GM23248 (cell line): ENCODE measurements around the gene SNX24. TPM values are rescaled to one million over a fixed set of nuclear protein-coding genes. Genes with fewer than 3 reads are reported as not detected.
A peak's percentile ranks its signal among the peaks of the same experiment; 100 is the strongest.
"Not testable (repeated sequence)": the region's sequence is repeated elsewhere in the genome, so short reads cannot be mapped to it uniquely, and the experiment has no call there.

Source experiments
- DNase-seq: peaks from one replicate; pipeline ENCODE4 v3.0.0-alpha.2; 2015
- H2AFZ ChIP-seq: fragments of 200-600 bp; sonication (generic); 2 replicates; pipeline ENCODE4 v1.6.1; 2016; ENCODE audit warnings: antibody characterized with exemption
- H3F3A ChIP-seq: fragments of 200-600 bp; sonication (generic); 2 replicates; pipeline ENCODE4 v1.6.1; 2016; ENCODE audit warnings: mild to moderate bottlenecking, antibody characterized with exemption, mixed run types; ENCODE audit not compliant: insufficient read depth
- H3K27ac ChIP-seq: fragments of 200-600 bp; sonication (generic); 2 replicates; pipeline ENCODE4 v1.5.1; 2016; ENCODE audit warnings: mild to moderate bottlenecking
- H3K27me3 ChIP-seq: fragments of 200-600 bp; sonication (generic); replicated peaks from 2 replicates; pipeline ENCODE4 v1.6.1; 2016; ENCODE audit warnings: mild to moderate bottlenecking; ENCODE audit not compliant: insufficient read depth
- H3K36me3 ChIP-seq: fragments of 200-600 bp; sonication (generic); 2 replicates; pipeline ENCODE4 v1.6.1; 2016; ENCODE audit warnings: low read depth, mild to moderate bottlenecking
- H3K4me1 ChIP-seq: fragments of 200-600 bp; sonication (generic); 2 replicates; pipeline ENCODE4 v1.6.1; 2016; ENCODE audit warnings: mild to moderate bottlenecking; ENCODE audit not compliant: insufficient read depth
- H3K4me2 ChIP-seq: fragments of 200-600 bp; sonication (generic); one replicate; pipeline ENCODE4 v1.6.1; 2016; ENCODE audit warnings: mild to moderate bottlenecking; ENCODE audit not compliant: unreplicated experiment
- H3K4me3 ChIP-seq: fragments of 200-600 bp; sonication (generic); 2 replicates; pipeline ENCODE4 v1.5.1; 2016; ENCODE audit warnings: mild to moderate bottlenecking
- H3K79me2 ChIP-seq: fragments of 200-600 bp; sonication (generic); 2 replicates; pipeline ENCODE4 v1.6.1; 2016; ENCODE audit warnings: mild to moderate bottlenecking; ENCODE audit not compliant: insufficient read depth
- H3K9ac ChIP-seq: fragments of 200-600 bp; sonication (generic); 2 replicates; pipeline ENCODE4 v1.6.1; 2016; ENCODE audit warnings: mild to moderate bottlenecking
- H3K9me2 ChIP-seq: fragments of 200-600 bp; sonication (generic); 2 replicates; pipeline ENCODE4 v1.6.1; 2016; ENCODE audit warnings: mixed run types, mild to moderate bottlenecking, moderate library complexity; ENCODE audit not compliant: insufficient read depth
- H3K9me3 ChIP-seq: fragments of 200-600 bp; sonication (generic); one replicate; pipeline ENCODE4 v1.6.1; 2017; ENCODE audit warnings: low read depth
- H4K20me1 ChIP-seq: fragments of 200-600 bp; sonication (generic); 2 replicates; pipeline ENCODE4 v1.6.0; 2016; ENCODE audit not compliant: insufficient read depth
- EZH2 ChIP-seq: fragments of 200-600 bp; sonication (generic); IDR thresholded peaks from 2 replicates; pipeline ENCODE4 v1.6.1; 2018; ENCODE audit warnings: antibody characterized with exemption, mild to moderate bottlenecking; ENCODE audit not compliant: insufficient read depth, poor library complexity, severe bottlenecking
- EZH2phosphoT487 ChIP-seq: fragments of 200-600 bp; sonication (generic); IDR thresholded peaks from 2 replicates; pipeline ENCODE4 v1.6.1; 2018; ENCODE audit warnings: antibody characterized with exemption, moderate library complexity, mild to moderate bottlenecking, low read depth; ENCODE audit not compliant: insufficient read depth
- WGBS, 2 experiments: methylation state at CpG; one replicate each; pipeline ENCODE4 v1.1.6; 2015 to 2017; ENCODE audit warnings: low lambda C conversion rate in 2 of 2, low coverage in 1 of 2; ENCODE audit errors: missing lambda C conversion rate in 2 of 2; 5-methylcytosine and 5-hydroxymethylcytosine counted together
- in situ Hi-C: fragments of 300-500 bp; cut with MboI; formaldehyde crosslinking; loops from 2 replicates; pipeline ENCODE4 v1.15.0; 2020
- polyA plus RNA-seq: library from polyadenylated mRNA; unstranded; fragments of >200 nt; fragmentation: Nextera tagmentation; extraction: Ambion mirVana; gene quantifications from 2 replicates; pipeline ENCODE4 v1.2.1, GENCODE V29; 2016
- total RNA-seq: library from RNA; depleted of rRNA; stranded (reverse); fragments of >200 nt; shearing (Covaris generic); gene quantifications from 2 replicates; pipeline ENCODE4 v1.2.3, GENCODE V29; 2014

SNX24 gene
- total and polyA plus RNA-seq, 2 experiments from 2014 or later: 20.8 to 29.4 TPM

DNA sequence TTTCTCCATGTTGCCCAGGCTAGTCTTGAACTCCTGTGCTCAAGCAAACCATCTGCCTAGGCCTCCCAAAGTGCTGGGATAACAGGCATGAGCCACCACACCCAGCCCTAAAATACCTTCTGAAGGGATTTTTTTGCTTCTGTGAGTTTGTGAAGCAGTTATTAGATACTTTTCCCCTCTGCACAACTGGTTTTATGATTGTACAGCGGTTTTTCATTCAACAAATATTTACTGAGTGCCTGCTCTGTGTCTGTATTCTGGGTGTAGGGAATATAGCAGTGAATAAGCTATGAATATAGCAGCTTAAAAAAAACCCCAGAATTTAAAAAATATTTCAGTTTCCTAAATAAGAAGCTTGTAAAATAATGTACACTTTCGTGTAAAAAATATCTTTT, 2.3 kb downstream of the SNX24 start:
- Histone ChIP-seq H3K4me3 (0 out of 2 replicates have a peak overlapping the region, but pooled peaks have one; percentile 76), H3K9me3 (no peaks in the 10 kb centered on the region), H3K9ac (no peak overlapping the region), H4K20me1 (no peaks in the 10 kb centered on the region), H3K27ac (no peak overlapping the region), H3K27me3 (no peaks in the 10 kb centered on the region), H3F3A (peaks cover 20% of the 10 kb centered on the region), H3K9me2 (no peaks in the 10 kb centered on the region), H3K4me2 (peak overlapping the region; percentile 87), H3K36me3 (no peaks in the 10 kb centered on the region), H2AFZ (no peak overlapping the region), H3K4me1 (peaks cover 35% of the 10 kb centered on the region), H3K79me2 (peaks cover 63% of the 10 kb centered on the region)
- no peak for DNase-seq
- WGBS, 2 experiments: 95 to 98% methylated on average over 2 of the region's 2 CpGs
- in situ Hi-C loops: no loop called here
- TF ChIP-seq EZH2: no peak
- no peak for TF ChIP-seq EZH2phosphoT487

DNA sequence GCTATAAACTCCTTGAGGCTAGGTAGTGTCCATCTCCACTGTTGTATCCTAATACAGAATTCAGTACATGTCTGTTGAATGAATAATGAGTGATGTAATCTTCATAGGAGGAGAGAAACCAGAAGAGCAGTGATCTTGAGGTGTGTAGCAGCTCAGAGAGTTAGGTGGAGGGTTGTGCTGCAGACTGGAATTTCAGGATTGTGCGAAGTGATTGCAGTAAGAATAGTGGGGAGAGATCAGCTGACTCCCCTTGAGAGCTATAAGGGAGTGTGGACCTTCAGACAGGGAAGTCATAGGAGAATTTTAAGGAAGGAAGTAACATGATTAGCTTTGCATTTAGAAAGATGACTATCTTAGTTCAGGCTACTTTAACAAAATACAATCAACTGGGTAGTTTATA, 4.4 kb downstream of the SNX24 start:
- Histone ChIP-seq H3K9me2 (no peaks in the 10 kb centered on the region), H3K4me2 (no peak overlapping the region), H3K9me3 (no peaks in the 10 kb centered on the region), H3K79me2 (peaks cover 82% of the 10 kb centered on the region), H3K27me3 (no peaks in the 10 kb centered on the region), H3K27ac (no peak overlapping the region), H3K4me3 (no peak overlapping the region; the same call in 1 of the 2 replicates), H2AFZ (no peak overlapping the region), H3K36me3 (peaks cover 5% of the 10 kb centered on the region; the same call in 1 of the 2 replicates), H3K4me1 (peaks cover 29% of the 10 kb centered on the region), H3F3A (peaks cover 11% of the 10 kb centered on the region), H4K20me1 (no peaks in the 10 kb centered on the region; the same call in 1 of the 2 replicates), H3K9ac (no peak overlapping the region)
- peak; percentile 20 for DNase-seq
- 88 to 93% methylated on average over 1 of the region's 1 CpG for WGBS, 2 experiments
- no peak for TF ChIP-seq EZH2
- TF ChIP-seq EZH2phosphoT487: no peak
- in situ Hi-C loops: no loop called here

DNA sequence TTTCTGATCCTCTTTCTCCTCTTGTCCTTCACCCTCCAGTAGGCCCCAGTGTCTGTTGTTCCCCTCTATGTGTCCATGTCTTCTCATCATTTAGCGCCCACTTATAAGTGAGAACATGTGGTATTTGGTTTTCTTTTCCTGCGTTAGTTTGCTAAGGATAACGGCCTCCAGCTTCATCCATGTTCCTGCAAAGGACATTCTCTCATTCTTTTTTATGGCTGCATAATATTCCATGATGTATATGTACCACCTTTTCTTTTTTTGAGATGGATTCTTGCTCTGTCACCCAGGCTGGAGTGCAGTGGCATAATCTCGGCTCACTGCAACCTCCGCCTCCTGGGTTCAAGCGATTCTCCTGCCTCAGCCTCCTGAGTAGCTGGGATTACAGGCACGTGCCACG, 12.1 kb downstream of the SNX24 start:
- H3K27me3 ChIP-seq, H3K27ac ChIP-seq, H3K9me3 ChIP-seq, H3K4me3 ChIP-seq, H4K20me1 ChIP-seq, H3K9ac ChIP-seq, H3K9me2 ChIP-seq, H3K4me1 ChIP-seq, DNase-seq, in situ Hi-C loops, H2AFZ ChIP-seq, H3F3A ChIP-seq, H3K4me2 ChIP-seq: not testable (repeated sequence)
- peaks cover 97% of the 10 kb centered on the region for H3K79me2 ChIP-seq
- peaks cover 14% of the 10 kb centered on the region; the same call in 1 of the 2 replicates for H3K36me3 ChIP-seq
- whole genome bisulfite sequencing, 2 experiments: 97 to 99% methylated on average over 8 of the region's 8 CpGs

DNA sequence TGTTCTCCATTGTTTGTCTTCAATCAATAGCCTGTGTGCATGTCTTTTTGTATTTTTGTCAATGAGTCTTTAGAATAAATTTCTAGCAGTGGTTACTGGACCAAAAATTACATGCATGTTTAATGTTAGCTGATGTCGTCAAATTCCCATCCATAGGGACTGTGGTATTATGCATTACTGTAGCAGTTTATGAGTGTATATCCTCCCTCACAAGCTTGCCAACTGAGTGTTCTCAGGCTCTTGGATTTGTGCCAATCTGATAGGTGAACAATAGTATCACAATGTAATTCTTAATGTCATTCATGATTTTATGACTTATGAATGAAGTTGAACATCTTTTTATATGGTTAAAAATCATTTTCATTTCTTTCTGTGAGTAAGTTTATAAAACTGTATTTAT, 13.0 kb downstream of the SNX24 start:
- Histone ChIP-seq H3K27me3 (no peaks in the 10 kb centered on the region), H3K79me2 (peaks cover 95% of the 10 kb centered on the region), H3K36me3 (peaks cover 14% of the 10 kb centered on the region; the same call in 1 of the 2 replicates), H3F3A (no peaks in the 10 kb centered on the region), H2AFZ (no peak overlapping the region), H3K9me2 (no peaks in the 10 kb centered on the region), H3K27ac (no peak overlapping the region), H3K9me3 (no peaks in the 10 kb centered on the region), H3K4me3 (no peak overlapping the region), H4K20me1 (peaks cover 3% of the 10 kb centered on the region), H3K9ac (no peak overlapping the region), H3K4me2 (no peak overlapping the region), H3K4me1 (peaks cover 5% of the 10 kb centered on the region; the same call in 1 of the 2 replicates)
- TF ChIP-seq EZH2: no peak
- TF ChIP-seq EZH2phosphoT487: no peak
- DNase-seq: peak; percentile 45
- in situ Hi-C loops: no loop called here
- 47 to 74% methylated on average over 1 of the region's 1 CpG for WGBS, 2 experiments

DNA sequence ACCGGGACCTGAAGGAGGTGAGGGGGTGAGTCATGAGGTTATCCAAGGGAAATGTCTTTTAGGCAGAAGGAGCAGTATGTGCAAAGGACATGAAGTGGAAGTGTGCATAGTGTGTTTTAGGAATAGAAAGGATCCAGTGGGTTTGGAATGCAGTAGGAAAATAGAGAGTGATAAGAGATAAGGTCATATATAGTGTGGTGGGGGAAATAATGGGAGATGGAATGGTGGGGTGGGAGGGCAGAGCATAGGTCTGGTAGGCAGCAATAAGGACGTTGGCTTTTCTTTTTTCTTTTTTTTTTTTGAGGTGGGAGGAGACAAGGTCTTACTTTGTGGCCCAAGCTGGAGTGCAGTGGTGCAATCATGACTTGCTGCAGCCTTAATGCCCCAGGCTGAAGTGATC, 17.8 kb downstream of the SNX24 start:
- H3K27me3 ChIP-seq: no peaks in the 10 kb centered on the region
- H3F3A ChIP-seq: no peaks in the 10 kb centered on the region
- 67 to 86% methylated on average over 2 of the region's 2 CpGs for WGBS, 2 experiments
- in situ Hi-C loops: no loop called here
- H3K9me2 ChIP-seq: no peaks in the 10 kb centered on the region; the same call in 1 of the 2 replicates
- no peak for DNase-seq
- H3K36me3 ChIP-seq: no peaks in the 10 kb centered on the region
- TF ChIP-seq EZH2phosphoT487: no peak
- TF ChIP-seq EZH2: no peak
- peaks cover 3% of the 10 kb centered on the region; the same call in 1 of the 2 replicates for H4K20me1 ChIP-seq
- H3K4me2 ChIP-seq: no peak overlapping the region
- H3K9ac ChIP-seq: no peak overlapping the region
- H3K4me3 ChIP-seq: no peak overlapping the region
- peaks cover 10% of the 10 kb centered on the region for H3K4me1 ChIP-seq
- peaks cover 81% of the 10 kb centered on the region for H3K79me2 ChIP-seq
- H2AFZ ChIP-seq: no peak overlapping the region
- no peak overlapping the region for H3K27ac ChIP-seq
- no peaks in the 10 kb centered on the region for H3K9me3 ChIP-seq
